Ovary (tissue), 9 donors: ENCODE data around the gene PAQR5. TPM values are rescaled to one million over a fixed set of nuclear protein-coding genes. Genes with fewer than 3 reads are reported as not detected.

Source experiments
- DNase-seq, 5 donors: peaks; one replicate each; pipeline ENCODE4 v3.0.0-alpha.2; 2019 to 2020
- H3K27ac ChIP-seq, 2 donors: fragments of 200-600 bp; one replicate each; pipeline versions ENCODE4 v1.5.1 to v1.8.0; 2019 to 2022
- H3K27me3 ChIP-seq: fragments of 200-600 bp; one replicate; pipeline ENCODE4 v1.8.0; 2022
- H3K36me3 ChIP-seq: fragments of 200-600 bp; sonication (generic); one replicate; pipeline ENCODE4 v1.5.1; 2019
- H3K4me1 ChIP-seq: one replicate; pipeline ENCODE4 v1.8.1; 2013; ENCODE audit warnings: mild to moderate bottlenecking, moderate library complexity; ENCODE audit not compliant: insufficient read depth
- H3K4me3 ChIP-seq: fragments of 200-600 bp; sonication (generic); one replicate; pipeline ENCODE4 v1.5.1; 2017
- H3K9me3 ChIP-seq, 2 donors: fragments of 200-600 bp in 1 of 2; sonication (generic) in 1 of 2; one replicate each; pipeline versions ENCODE4 v1.5.1 to v1.8.1; 2013 to 2019; ENCODE audit warnings: mild to moderate bottlenecking in 1 of 2, moderate library complexity in 1 of 2
- CTCF ChIP-seq, 3 donors: fragments of 450-650 bp in 2 of 3; fragments of 200-600 bp in 1 of 3; IDR thresholded peaks; one replicate each; pipeline versions ENCODE4 v1.5.1 to v1.8.0; 2016 to 2022; ENCODE audit warnings: antibody characterized with exemption in 3 of 3, mild to moderate bottlenecking in 1 of 3
- EP300 ChIP-seq: sonication (generic); formaldehyde crosslinking; IDR thresholded peaks from one replicate; pipeline ENCODE4 v1.6.1; 2017; ENCODE audit warnings: antibody characterized with exemption
- POLR2A ChIP-seq: fragments of 450-650 bp; IDR thresholded peaks from one replicate; pipeline ENCODE4 v1.6.1; 2017; ENCODE audit warnings: antibody characterized with exemption, mild to moderate bottlenecking, moderate library complexity
- WGBS, 3 donors: extraction: QIAGEN DNeasy Blood & Tissue Kit in 1 of 3; methylation state at CpG; one replicate each; pipeline versions ENCODE4 v1.1.5 to v1.1.7; 2013 to 2017; 5-methylcytosine and 5-hydroxymethylcytosine counted together
- intact Hi-C, 4 donors: fragments of 100-400 bp; cut with DNase I; formaldehyde crosslinking; loops; one replicate each; pipeline versions ENCODE4 v1.11.0 to v1.15.1; 2022 to 2023
- polyA plus RNA-seq, 2 donors: library from polyadenylated mRNA; stranded (reverse); fragments of 200-250 nt in 1 of 2; fragments of 350-450 nt in 1 of 2; fragmentation: Illumina TruSeq in 1 of 2; extraction: RNeasy Lipid Tissue Mini Kit (QIAGEN cat#74804) in 1 of 2; gene quantifications; one replicate each; pipeline ENCODE4 v1.2.3, GENCODE V29; 2013 to 2014
- total RNA-seq, 7 donors: library from RNA; depleted of rRNA in 2 of 7; stranded (reverse); fragments of >200 nt in 2 of 7; fragmentation: NEBNext Ultra II Directional in 3 of 7; extraction: Animal tissue kit (Norgen Biotek cat#: 25700) in 3 of 7; gene quantifications; one replicate each; pipeline versions ENCODE4 v1.1.0 to v1.2.4, GENCODE V29; 2016 to 2023
- donor health status: DM: no; HTN: no; CAD: no; lungs with moderate emphysema.
- donor health status: DM: no; HTN: no; CAD: no.
- donor health status: Bipolar disorder and iron deficiency.
- donor health status: DM: yes; HTN: yes; CAD: no.
- donor health status: DM: no; HTN: no; CAD: no.
- donor health status: DM: yes; HTN: yes; CAD: no.

PAQR5 gene
- total and polyA plus RNA-seq, 9 donors = 0.12 to 2.4 (median 0.66) TPM

GRCh38 chr15:69304182-69304545 is 5.5 kb downstream of the PAQR5 start:
- no peaks in the 10 kb centered on the region for H3K4me1 ChIP-seq
- H3K36me3 ChIP-seq = no peaks in the 10 kb centered on the region
- WGBS, 3 donors = 65 to 75% (median 71%) methylated on average over 5 of the region's 5 CpGs
- no peak for DNase-seq
- no peaks in the 10 kb centered on the region for H3K27me3 ChIP-seq
- intact Hi-C loops = no loop called here
- no peak overlapping the region for H3K27ac ChIP-seq
- H3K4me3 ChIP-seq = no peak overlapping the region
- no peak for TF ChIP-seq POLR2A
- TF ChIP-seq EP300 = no peak
- TF ChIP-seq CTCF (IDR thresholded peaks at IDR 0.05) = no peak
- H3K9me3 ChIP-seq = no peaks in the 10 kb centered on the region

DNA sequence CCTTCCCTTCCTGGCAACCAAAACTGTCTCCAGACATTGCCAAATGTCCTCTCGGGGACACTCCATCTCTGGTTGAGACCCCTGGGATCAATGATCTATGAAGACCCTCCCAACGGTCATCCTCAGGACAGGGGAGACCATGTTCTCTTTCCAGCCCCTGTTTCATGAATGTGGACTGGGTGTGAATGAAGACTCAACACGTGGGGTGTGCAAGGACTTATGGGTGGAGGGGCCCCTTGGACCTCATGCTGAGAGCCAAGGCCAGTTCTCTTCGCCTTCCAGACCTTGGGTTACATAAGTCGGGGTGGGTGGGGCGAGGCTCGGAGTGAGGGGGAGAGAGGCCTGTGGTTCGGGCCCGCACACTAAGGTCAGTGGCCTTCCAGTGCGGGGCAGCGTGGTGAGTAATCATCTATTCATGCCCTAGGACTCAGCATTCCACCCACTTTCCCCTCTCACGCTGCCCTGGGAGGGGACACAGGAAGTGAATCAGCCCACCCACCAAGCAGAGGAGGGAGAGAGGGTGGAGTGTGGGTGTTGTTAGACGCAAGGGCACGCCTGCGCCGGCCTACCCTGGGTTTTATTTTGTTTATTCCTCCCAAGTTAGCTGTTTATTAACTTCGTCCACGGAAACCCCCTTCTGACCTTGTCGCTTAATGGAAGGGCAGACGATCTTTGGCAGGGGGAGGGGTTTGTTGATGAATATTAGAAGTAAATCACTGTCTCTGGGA is 6.7 kb downstream of the PAQR5 start:
- H3K36me3 ChIP-seq = no peaks in the 10 kb centered on the region
- TF ChIP-seq EP300 = no peak
- TF ChIP-seq POLR2A = no peak
- no peak for TF ChIP-seq CTCF (IDR thresholded peaks at IDR 0.05)
- peak in 1 of 5 donors; percentile 44 for DNase-seq
- no peak overlapping the region for H3K27ac ChIP-seq
- no peaks in the 10 kb centered on the region for H3K4me1 ChIP-seq
- intact Hi-C loops = no loop called here
- 38 to 60% (median 43%) methylated on average over 20 of the region's 20 CpGs for WGBS, 3 donors
- H3K27me3 ChIP-seq = no peaks in the 10 kb centered on the region
- H3K4me3 ChIP-seq = no peak overlapping the region
- H3K9me3 ChIP-seq = no peaks in the 10 kb centered on the region

DNA sequence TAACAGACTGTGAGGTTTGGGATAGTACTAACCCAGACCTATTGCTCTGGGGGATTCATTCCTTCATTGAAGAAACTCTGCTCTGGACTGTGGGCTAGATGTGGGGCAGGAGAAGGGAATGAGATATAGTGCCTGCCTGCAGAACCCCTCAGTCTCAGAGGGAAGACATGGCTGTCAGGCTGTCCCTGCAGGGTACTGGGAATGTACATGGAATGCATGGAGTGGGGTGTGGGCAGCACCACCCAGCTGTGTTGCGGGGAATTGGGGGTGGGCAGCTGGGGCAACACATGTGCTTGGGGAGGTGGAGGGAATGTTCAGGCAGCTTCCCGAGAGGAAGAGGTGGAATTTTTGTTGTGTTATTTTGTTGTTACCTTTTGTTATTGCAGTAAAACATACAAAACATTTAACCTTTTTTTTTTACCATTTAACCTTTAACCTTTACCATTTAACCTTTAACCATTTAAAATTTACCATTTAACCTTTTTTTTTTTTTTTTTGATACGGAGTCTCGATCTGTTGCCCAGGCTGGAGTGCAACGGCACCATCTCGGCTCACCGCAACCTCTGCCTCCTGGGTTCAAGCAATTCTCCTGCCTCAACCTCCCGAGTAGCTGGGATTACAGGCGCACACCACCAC is 7.3 kb downstream of the PAQR5 start:
- 91 to 98% (median 95%) methylated on average over 9 of the region's 9 CpGs for WGBS, 3 donors
- DNase-seq = no peak
- TF ChIP-seq EP300 (no peak), CTCF (IDR thresholded peaks at IDR 0.05) (no peak), POLR2A (no peak)
- Histone ChIP-seq H3K4me1 (no peaks in the 10 kb centered on the region), H3K9me3 (no peaks in the 10 kb centered on the region), H3K4me3 (no peak overlapping the region), H3K36me3 (no peaks in the 10 kb centered on the region), H3K27ac (no peak overlapping the region), H3K27me3 (no peaks in the 10 kb centered on the region)
- intact Hi-C loops = no loop called here

- Histone ChIP-seq H3K4me3 (no peak overlapping the region), H3K27me3 (no peaks in the 10 kb centered on the region), H3K9me3 (no peaks in the 10 kb centered on the region), H3K4me1 (no peaks in the 10 kb centered on the region), H3K27ac (no peak overlapping the region), H3K36me3 (no peaks in the 10 kb centered on the region)
- intact Hi-C loops = no loop called here
- DNase-seq = no peak
- TF ChIP-seq EP300 = no peak
- no peak for TF ChIP-seq CTCF (IDR thresholded peaks at IDR 0.05)
- TF ChIP-seq POLR2A = no peak
- WGBS, 3 donors = 88 to 96% (median 92%) methylated on average over 3 of the region's 3 CpGs
Observed at GRCh38 chr15:69307939-69308338, 9.2 kb downstream of the PAQR5 start.
